ENCODE results near the gene PACS1.

Gene PACS1

DNA sequence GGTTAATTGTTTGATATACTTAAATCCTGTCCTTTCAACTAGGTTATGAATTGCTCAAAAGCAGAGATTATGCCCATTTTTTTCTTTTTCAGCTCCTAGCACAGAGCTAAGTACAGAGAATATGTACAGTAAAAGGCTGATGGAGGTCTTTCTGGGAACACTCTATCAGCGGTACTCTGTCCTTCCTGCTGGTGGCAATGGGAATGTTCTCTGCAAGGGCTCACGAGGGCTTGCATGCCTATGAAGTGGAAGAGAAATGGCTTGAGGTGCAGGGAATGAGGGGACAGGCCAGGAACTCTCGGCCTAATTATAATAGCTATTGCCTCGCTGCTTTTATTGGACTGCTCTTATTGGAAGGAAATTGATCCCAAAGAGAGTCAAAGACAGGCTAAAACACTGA, 114.7 kb downstream of the PACS1 start:
- DNase-seq (ENCODE audit: low read depth): no peak

GRCh38 chr11:66186470-66186869, 116.4 kb downstream of the PACS1 start:
- no peak for DNase-seq (ENCODE audit: low read depth)

DNA sequence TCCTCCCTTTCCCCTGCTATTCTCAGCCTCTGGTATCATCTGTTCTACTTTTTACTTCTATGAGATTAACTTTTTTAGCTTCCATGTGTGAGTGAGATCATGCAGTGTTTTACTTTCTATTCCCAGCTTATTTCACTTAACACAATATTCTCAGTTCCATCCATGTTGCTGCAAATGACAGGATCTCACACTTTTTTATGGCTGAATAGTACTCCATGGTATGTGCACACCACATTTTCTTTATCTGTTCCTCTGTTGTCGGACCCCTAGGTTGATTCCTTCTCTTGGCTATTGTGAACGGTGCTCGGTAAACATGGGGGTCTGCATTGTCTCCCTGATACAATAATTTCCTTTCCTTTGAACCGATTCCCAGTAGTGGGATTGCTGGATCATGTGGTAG, 117.4 kb downstream of the PACS1 start:
- no peak for DNase-seq (ENCODE audit: low read depth)

DNA sequence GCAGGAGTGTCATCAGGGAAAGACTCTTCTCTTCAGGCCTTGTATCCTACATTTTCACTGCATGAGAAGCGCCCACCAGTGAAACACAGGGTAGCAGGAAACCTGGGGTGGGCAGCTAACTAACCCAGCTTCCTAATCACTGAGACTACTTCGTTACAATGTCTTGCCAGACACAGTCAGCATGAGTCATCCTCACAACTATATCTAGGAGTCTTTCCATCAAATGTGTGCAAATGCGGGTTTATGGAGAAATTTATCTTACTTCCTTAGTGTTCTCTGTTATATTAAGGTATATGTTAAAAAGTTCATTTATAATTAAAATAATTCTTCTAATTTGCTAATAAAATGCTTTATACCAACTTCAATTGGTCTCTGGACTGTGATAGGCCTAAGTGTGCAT, 118.5 kb downstream of the PACS1 start:
- peak; percentile 19 for DNase-seq (ENCODE audit: low read depth)

GRCh38 chr11:66189031-66189745, 119.1 kb downstream of the PACS1 start:
- DNase-seq (ENCODE audit: low read depth): no peak

DNA sequence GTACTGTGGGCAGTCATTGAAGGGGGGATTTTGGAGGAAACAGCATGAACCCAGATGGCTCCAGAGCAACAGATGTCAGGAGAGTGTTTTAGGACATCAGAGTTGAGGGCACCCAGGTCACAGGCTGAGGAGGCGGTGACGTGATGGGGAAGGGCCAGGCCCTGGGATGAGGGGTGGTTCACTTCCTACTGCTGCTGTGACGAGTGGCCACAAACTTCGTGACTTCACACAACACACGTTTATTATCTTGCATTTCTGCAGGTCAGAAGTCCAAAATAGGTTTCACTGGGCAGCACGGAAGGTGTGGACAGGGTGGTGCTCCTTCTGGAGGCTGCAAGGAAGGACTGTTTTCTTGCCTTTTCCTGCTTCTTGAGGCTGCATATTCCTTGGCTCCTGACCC, 120.7 kb downstream of the PACS1 start:
- DNase-seq (ENCODE audit: low read depth): no peak

- no peak for DNase-seq (ENCODE audit: low read depth)
These were observed 122.2 kb downstream of the PACS1 start for GRCh38 chr11:66192181-66192863.

DNA sequence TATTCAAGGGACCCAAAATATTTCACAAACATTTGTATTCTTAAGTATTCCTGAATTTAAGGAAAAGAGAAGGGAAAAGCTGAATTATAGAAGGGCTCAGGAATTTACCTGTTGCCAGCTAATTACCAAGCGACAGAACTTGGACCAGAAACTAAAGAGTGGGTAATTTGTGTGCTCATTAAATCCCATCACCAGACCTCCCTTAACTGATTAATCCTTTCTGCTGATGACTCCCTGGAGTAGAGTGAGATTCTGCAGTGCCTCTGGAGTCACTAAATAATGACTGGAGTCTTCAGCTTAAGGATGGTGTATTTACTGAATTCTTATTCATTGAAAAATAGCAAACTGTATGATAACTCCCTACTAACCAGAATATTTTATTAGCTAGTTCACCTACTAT, 124.3 kb downstream of the PACS1 start:
- no peak for DNase-seq (ENCODE audit: low read depth)

DNA sequence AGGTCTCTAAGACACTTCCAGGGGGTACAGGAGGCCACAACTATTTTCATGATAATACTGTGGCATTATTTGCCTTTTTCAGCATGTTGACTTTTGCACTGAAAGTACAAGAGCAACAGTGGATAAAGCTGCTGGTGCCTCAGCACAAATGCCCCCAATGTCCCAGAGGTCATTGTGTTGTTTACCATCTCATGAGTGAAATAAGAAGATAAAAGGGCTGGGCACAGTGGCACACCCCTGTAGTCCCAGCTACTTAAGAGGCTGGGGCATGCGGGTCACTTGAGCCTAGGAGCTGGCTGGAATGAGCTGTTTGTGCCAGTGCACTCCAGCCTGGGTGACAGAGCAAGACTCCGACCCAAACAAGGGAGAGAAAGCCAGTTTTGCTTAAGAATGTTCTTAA, 125.8 kb downstream of the PACS1 start:
- no peak for DNase-seq (ENCODE audit: low read depth)

DNA sequence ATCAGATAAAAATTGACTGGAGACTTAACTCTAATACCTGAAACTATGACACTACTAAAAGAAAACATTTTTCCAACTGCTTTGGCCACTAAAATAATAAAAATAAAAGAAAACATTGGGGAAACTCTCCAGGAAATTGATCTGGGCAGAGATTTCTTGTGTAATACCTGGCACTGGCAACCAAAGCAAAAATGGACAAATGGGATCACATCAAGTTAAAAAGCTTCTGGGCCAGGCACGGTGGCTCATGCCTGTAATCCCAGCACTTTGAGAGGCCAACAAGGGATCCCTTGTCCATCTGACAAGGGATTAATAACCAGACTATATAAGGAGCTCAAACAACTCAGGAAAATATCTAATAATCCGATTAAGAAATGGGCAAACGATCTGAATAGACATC, 133.8 kb downstream of the PACS1 start:
- no peak for DNase-seq (ENCODE audit: low read depth)

DNA sequence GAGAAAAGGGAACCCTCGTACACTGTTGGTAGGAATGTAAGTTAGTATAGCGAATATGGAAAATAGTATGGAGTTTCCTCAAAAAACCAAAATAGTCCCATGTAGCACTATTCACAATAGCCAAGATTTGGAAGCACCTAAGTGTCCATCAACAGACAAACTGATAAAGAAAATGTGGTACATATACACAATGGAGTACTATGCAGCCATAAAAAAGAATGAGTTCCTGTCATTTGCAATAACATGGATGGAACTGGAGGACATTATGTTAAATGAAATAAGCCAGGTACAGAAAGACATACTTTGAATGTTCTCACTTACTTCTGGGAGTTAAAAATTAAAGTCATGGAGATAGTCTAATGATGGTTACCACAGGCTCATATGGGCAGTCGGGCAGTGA, 134.3 kb downstream of the PACS1 start:
- no peak for DNase-seq (ENCODE audit: low read depth)

DNA sequence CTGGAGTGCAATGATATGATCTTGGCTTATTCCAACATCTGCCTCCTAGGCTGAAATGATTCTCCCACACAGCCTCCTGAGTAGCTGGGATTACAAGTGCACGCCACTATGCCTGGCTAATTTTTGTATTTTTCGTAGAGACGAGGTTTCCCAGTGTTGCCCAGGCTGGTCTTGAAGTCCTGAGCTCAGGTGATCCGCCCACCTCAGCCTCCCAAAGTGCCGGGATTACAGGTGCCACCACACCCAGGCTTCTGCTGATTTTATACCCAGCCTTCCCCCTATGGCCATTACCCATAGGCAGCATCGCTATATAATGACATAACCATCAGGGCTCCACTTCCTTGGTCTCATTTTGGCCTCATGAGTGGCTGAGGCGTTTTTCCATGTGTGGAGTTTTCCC, 137.7 kb downstream of the PACS1 start:
- no peak for DNase-seq (ENCODE audit: low read depth)

GRCh38 chr11:66211100-66211499, 141.0 kb downstream of the PACS1 start:
- DNase-seq (ENCODE audit: low read depth): no peak

- no peak for DNase-seq (ENCODE audit: low read depth)
These were observed 146.8 kb downstream of the PACS1 start for GRCh38 chr11:66216911-66217310.

- no peak for DNase-seq (ENCODE audit: low read depth)
These were observed 148.0 kb downstream of the PACS1 start for GRCh38 chr11:66218036-66218435.

DNA sequence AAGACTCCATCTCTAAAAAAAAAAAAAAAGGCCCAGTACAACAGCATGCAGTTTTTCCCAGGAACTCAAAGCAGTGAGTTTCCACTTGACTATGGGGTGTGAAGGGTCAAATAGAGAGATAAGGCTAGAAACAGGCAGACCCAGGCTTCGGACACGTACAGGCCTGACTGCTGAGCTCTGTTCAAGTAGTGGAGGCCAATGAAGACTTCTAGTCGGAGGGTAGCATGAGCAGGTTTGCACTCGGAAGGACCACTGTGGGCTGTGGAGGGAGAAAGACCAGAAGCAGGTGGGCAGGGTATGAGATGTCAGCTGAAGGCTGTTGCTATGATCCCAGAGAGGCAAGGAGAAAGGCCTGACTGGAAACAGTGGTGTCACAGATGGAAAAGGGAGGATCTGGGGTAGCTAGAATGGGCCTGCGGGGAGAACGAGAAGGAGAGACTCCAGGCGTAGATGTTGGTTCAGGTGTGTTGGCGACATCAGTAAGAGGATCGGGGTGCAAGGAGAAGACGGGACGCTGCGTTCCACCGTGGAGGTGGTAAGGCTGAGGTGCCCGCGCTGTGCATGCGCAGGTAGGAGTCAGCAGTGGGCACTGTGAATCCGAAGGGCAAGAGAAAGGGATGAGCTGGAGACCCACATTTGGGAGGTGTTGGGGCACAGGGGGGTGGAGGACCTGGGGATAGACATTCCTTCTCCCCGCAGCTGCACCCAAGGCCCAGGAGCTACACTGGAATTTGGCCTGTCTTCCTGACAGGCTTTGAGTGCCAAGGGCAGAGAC, 149.0 kb downstream of the PACS1 start:
- no peak for DNase-seq (ENCODE audit: low read depth)

DNA sequence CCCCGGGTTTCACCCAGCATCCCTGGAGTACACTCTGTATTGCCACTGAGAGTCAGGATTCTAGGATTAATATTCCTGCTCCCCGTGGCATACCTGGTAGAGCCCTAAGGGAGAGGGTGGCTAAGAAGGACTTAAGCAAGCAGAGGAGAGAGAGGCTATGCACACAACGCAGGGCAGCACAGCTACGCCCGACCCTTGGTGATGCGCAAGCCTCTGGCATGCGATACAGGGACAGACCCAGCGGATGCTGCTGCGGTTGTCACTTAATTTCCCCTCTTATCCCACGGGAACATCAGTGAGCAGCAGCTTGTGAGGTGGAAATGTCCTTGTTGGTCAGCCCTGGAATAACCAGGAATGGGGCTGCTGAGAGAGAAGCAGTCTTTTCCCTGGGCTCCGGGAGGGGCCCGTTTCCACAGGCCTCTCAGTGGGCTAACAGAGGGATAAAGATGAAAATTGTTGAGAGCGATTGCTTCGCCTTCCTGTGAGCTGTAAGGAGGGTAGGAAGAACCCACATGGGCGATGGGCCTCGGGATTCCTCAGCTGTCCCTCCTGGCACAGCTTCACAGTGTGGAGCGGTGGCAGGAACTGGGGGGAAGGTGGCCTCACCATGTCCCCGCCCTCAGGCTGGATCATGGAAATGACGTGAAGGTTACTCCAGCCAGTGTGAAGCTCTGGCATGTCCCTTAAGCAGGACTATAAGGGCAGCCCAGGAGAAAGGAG, 149.9 kb downstream of the PACS1 start:
- no peak for DNase-seq (ENCODE audit: low read depth)

GRCh38 chr11:66220566-66220935, 150.5 kb downstream of the PACS1 start:
- no peak for DNase-seq (ENCODE audit: low read depth)

- no peak for DNase-seq (ENCODE audit: low read depth)
These were observed 150.9 kb downstream of the PACS1 start for GRCh38 chr11:66221012-66221411.

GRCh38 chr11:66221726-66222236, 151.7 kb downstream of the PACS1 start:
- no peak for DNase-seq (ENCODE audit: low read depth)

DNA sequence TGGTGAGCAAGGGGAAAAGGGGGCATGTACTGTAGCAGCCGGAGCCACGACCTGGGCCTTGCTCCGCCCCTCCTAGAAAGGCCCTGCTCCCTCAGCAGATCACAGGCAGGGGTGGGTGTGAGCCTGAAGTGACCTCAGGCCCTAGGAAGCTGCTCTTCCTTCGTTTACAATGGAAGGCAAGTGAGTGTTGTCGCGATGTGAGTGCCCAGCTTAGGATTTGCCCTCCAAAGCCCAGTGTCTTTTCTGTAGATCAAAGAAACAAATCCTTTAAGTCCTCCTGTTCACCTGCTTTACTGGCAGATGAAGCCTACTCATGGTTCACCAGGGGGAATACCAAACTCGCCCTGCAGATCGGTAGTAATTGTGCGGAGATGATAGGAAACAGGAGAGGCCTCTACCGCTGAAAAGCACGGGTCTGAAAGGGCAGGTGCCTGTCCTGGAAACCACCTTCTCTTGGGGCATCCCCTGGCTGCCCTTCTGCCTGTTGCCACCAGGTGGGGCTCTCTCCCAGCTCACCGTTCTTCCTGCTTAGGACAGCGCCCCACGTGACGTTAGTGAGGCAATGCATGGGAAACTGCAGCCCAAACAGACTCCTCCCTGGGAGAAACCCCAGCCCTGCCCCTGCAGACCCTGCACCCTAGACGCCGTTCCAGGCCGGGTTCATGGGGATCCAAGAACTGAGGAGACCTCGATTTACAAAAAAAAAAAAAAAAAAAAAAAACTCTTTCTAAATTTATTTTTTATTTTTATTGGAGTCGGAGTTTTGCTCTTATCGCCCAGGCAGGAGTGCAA, 152.5 kb downstream of the PACS1 start:
- peak; percentile 75 for DNase-seq (ENCODE audit: low read depth)
